Astrocyte (in vitro differentiated cells and primary cell): ENCODE results near the gene HTR3A.

Experiments used
- CTCF ChIP-seq: IDR thresholded peaks from 2 replicates; pipeline ENCODE4 v1.5.1; 2011; ENCODE audit warnings: low read depth, mild to moderate bottlenecking, inconsistent platforms, low read length, moderate library complexity; ENCODE audit not compliant: insufficient read depth
- EZH2 ChIP-seq: IDR thresholded peaks from 2 replicates; pipeline ENCODE4 v1.6.1; 2012; ENCODE audit warnings: mild to moderate bottlenecking, low read length, inconsistent platforms; ENCODE audit not compliant: insufficient read depth

GRCh38 chr11:114039551-114039950, 64.6 kb downstream of the HTR3A start:
- TF ChIP-seq CTCF, result no peak
- TF ChIP-seq EZH2, result no peak
